IMR-90 (cell line): Measurements from ENCODE around the gene BTK.

Source experiments
- BHLHE40 ChIP-seq: fragments of 150-350 bp; IDR thresholded peaks from 2 replicates; pipeline ENCODE4 v1.6.1; 2016; ENCODE audit warnings: mild to moderate bottlenecking, low read depth, low read length
- CEBPB ChIP-seq: IDR thresholded peaks from 2 replicates; pipeline ENCODE4 v1.6.1; 2012; ENCODE audit warnings: low read depth, low read length, improper control_type of control experiment
- CTCF ChIP-seq: conservative IDR thresholded peaks from 2 replicates; pipeline ENCODE4 v1.5.1; 2012; ENCODE audit warnings: mild to moderate bottlenecking, low read depth, low read length, improper control_type of control experiment
- MAFK ChIP-seq: IDR thresholded peaks from 2 replicates; pipeline ENCODE4 v1.6.1; 2012; ENCODE audit warnings: low read depth, low read length, improper control_type of control experiment
- MAZ ChIP-seq: IDR thresholded peaks from 2 replicates; pipeline ENCODE4 v1.6.1; 2012; ENCODE audit warnings: low read depth, mild to moderate bottlenecking, low read length, improper control_type of control experiment, moderate library complexity, borderline replicate concordance
- MXI1 ChIP-seq: IDR thresholded peaks from 2 replicates; pipeline ENCODE4 v1.6.1; 2012; ENCODE audit warnings: low read depth, mild to moderate bottlenecking, low read length, moderate library complexity, borderline replicate concordance
- POLR2A ChIP-seq: IDR thresholded peaks from 2 replicates; pipeline ENCODE4 v1.6.1; 2012; ENCODE audit warnings: mild to moderate bottlenecking, low read depth, low read length
- RAD21 ChIP-seq: IDR thresholded peaks from 2 replicates; pipeline ENCODE4 v1.6.1; 2012; ENCODE audit warnings: low read length, improper control_type of control experiment
- RCOR1 ChIP-seq: IDR thresholded peaks from 2 replicates; pipeline ENCODE4 v1.6.1; 2012; ENCODE audit warnings: mild to moderate bottlenecking, low read length, improper control_type of control experiment; ENCODE audit not compliant: insufficient replicate concordance
- RFX5 ChIP-seq: IDR thresholded peaks from 2 replicates; pipeline ENCODE4 v1.8.0; 2012; ENCODE audit warnings: low read depth, mild to moderate bottlenecking, low read length, moderate library complexity
- SMC3 ChIP-seq: fragments of 150-350 bp; IDR thresholded peaks from 2 replicates; pipeline ENCODE4 v1.6.1; 2016; ENCODE audit warnings: low read depth, mild to moderate bottlenecking, antibody characterized with exemption, low read length, moderate library complexity
- TF ChIP-seq, protein P1 (sequence below): fragments of 150-350 bp; IDR thresholded peaks from 2 replicates; pipeline ENCODE4 v1.6.1; 2016; ENCODE audit warnings: low read depth, mild to moderate bottlenecking, low read length, moderate library complexity, borderline replicate concordance
- TF ChIP-seq, protein P2 (sequence below): fragments of 150-350 bp; IDR thresholded peaks from 2 replicates; pipeline ENCODE4 v1.6.1; 2017; ENCODE audit warnings: mild to moderate bottlenecking, antibody characterized with exemption, low read length, low read depth

DNA sequence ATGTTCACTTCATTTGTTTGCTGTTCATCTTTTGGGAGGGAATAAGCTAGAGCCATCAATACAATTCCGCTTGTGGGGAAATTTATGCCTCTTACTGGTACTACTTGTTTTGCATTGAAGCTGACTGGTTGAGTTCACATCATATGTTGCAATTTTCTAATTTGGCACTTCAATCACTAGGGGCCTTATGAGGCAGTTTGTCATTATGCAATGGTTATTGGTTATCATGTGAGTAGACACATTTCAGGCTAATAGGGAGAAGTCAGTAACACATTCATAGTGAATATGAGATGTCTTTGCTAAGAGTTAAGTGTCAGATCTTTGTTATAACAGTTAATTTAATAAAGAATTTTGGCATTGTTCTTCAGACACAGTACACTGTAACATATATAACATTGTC, 9.8 kb upstream of the BTK start:
- TF ChIP-seq CTCF (no peak), CEBPB (peak; percentile 47; the same call in 1 of the 2 replicates), POLR2A (no peak), SMC3 (no peak), MXI1 (no peak), BHLHE40 (no peak), MAFK (no peak), RCOR1 (no peak), RFX5 (no peak), RAD21 (no peak), MAZ (no peak)
- TF ChIP-seq, protein P1, sequence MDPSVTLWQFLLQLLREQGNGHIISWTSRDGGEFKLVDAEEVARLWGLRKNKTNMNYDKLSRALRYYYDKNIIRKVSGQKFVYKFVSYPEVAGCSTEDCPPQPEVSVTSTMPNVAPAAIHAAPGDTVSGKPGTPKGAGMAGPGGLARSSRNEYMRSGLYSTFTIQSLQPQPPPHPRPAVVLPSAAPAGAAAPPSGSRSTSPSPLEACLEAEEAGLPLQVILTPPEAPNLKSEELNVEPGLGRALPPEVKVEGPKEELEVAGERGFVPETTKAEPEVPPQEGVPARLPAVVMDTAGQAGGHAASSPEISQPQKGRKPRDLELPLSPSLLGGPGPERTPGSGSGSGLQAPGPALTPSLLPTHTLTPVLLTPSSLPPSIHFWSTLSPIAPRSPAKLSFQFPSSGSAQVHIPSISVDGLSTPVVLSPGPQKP = no peak
- TF ChIP-seq, protein P2, sequence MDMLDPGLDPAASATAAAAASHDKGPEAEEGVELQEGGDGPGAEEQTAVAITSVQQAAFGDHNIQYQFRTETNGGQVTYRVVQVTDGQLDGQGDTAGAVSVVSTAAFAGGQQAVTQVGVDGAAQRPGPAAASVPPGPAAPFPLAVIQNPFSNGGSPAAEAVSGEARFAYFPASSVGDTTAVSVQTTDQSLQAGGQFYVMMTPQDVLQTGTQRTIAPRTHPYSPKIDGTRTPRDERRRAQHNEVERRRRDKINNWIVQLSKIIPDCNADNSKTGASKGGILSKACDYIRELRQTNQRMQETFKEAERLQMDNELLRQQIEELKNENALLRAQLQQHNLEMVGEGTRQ = no peak
